Suppressor macrophage (primary cell): ENCODE results near the gene ARMC2.
A peak's percentile ranks its signal among the peaks of the same experiment; 100 is the strongest.
"Not testable (repeated sequence)": the region's sequence is repeated elsewhere in the genome, so short reads cannot be mapped to it uniquely, and the experiment has no call there.

Experiments used
- DNase-seq, 4 experiments: peaks; one replicate each; pipeline ENCODE4 v3.0.0-alpha.2; 2020 to 2022

ARMC2 gene

GRCh38 chr6:108955329-108955949 is 107.2 kb downstream of the ARMC2 start:
- DNase-seq = no peak

- DNase-seq = no peak
Observed at GRCh38 chr6:108957221-108957620, 109.0 kb downstream of the ARMC2 start.

- peak in 3 of 4 experiments; percentile 20 to 40 (median 20) for DNase-seq
Observed at GRCh38 chr6:108958900-108959770, 110.9 kb downstream of the ARMC2 start.

GRCh38 chr6:108959972-108960582 is 111.9 kb downstream of the ARMC2 start:
- DNase-seq = no peak

- no peak for DNase-seq
Observed at GRCh38 chr6:108960601-108961000, 112.4 kb downstream of the ARMC2 start.

GRCh38 chr6:108961077-108961476 is 112.9 kb downstream of the ARMC2 start:
- no peak for DNase-seq

- no peak for DNase-seq
Observed at GRCh38 chr6:108961985-108962384, 113.8 kb downstream of the ARMC2 start.

- DNase-seq = peak in 3 of 4 experiments; percentile 37 to 45 (median 39)
Observed at GRCh38 chr6:108966251-108966650, 118.0 kb downstream of the ARMC2 start.

- peak; percentile 81 to 91 (median 86) for DNase-seq
Observed at GRCh38 chr6:108966855-108967755, 118.9 kb downstream of the ARMC2 start.

- DNase-seq = peak; percentile 70 to 92 (median 80)
Observed at GRCh38 chr6:108968325-108969316, 120.4 kb downstream of the ARMC2 start.

- DNase-seq = no peak
Observed at GRCh38 chr6:108969776-108970175, 121.6 kb downstream of the ARMC2 start.

GRCh38 chr6:108974201-108974600 is 126.0 kb downstream of the ARMC2 start:
- DNase-seq = no peak

GRCh38 chr6:108978638-108979037 is 130.4 kb downstream of the ARMC2 start:
- not testable (repeated sequence) for DNase-seq

- DNase-seq = peak in 2 of 4 experiments; percentile 5 to 9
Observed at GRCh38 chr6:108982154-108983113, 134.2 kb downstream of the ARMC2 start.

GRCh38 chr6:108983151-108983550 is 134.9 kb downstream of the ARMC2 start:
- peak in 2 of 4 experiments; percentile 33 to 43 for DNase-seq

- no peak for DNase-seq
Observed at GRCh38 chr6:108985301-108985700, 137.1 kb downstream of the ARMC2 start.

- DNase-seq = no peak
Observed at GRCh38 chr6:108987156-108987555, 138.9 kb downstream of the ARMC2 start.

GRCh38 chr6:108988296-108988695 is 140.1 kb downstream of the ARMC2 start:
- no peak for DNase-seq

GRCh38 chr6:108988765-108989164 is 140.5 kb downstream of the ARMC2 start:
- no peak for DNase-seq

- DNase-seq = no peak
Observed at GRCh38 chr6:108989700-108990099, 141.5 kb downstream of the ARMC2 start.
